CMK (cell line): ENCODE data around the gene SOX12.
"Not testable (repeated sequence)": the region's sequence is repeated elsewhere in the genome, so short reads cannot be mapped to it uniquely, and the experiment has no call there.

Experiments
- DNase-seq: peaks from one replicate; pipeline ENCODE4 v3.0.0-alpha.2; 2010; ENCODE audit warnings: low read depth

SOX12 gene

GRCh38 chr20:328975-329695, 3.8 kb downstream of the SOX12 start:
- no peak for DNase-seq

GRCh38 chr20:329851-330232, 4.5 kb downstream of the SOX12 start:
- DNase-seq: no peak

GRCh38 chr20:330233-331149, 5.1 kb downstream of the SOX12 start:
- peak; percentile 71 for DNase-seq

- no peak for DNase-seq
Observed at GRCh38 chr20:334578-334977, 9.2 kb downstream of the SOX12 start.

- not testable (repeated sequence) for DNase-seq
Observed at GRCh38 chr20:336040-336439, 10.7 kb downstream of the SOX12 start.

- no peak for DNase-seq
Observed at GRCh38 chr20:341682-342081, 16.3 kb downstream of the SOX12 start.

GRCh38 chr20:343107-343506, 17.8 kb downstream of the SOX12 start:
- no peak for DNase-seq

GRCh38 chr20:346033-346639, 20.8 kb downstream of the SOX12 start:
- no peak for DNase-seq

GRCh38 chr20:346640-347316, 21.4 kb downstream of the SOX12 start, which contains the start of gene NRSN2:
TSS of gene NRSN2 (plus strand) at chr20:347111. CDS start at chr20:349644, 2,533 bp downstream.
- no peak for DNase-seq

- DNase-seq: no peak
Observed at GRCh38 chr20:347317-347639, 21.9 kb downstream of the SOX12 start.

GRCh38 chr20:347640-348484, 22.5 kb downstream of the SOX12 start:
- DNase-seq: peak; percentile 88

- DNase-seq: no peak
Observed at GRCh38 chr20:348972-349841, 23.9 kb downstream of the SOX12 start.

GRCh38 chr20:353166-353565, 27.8 kb downstream of the SOX12 start:
- no peak for DNase-seq

- DNase-seq: peak; percentile 76
Observed at GRCh38 chr20:354298-354977, 29.1 kb downstream of the SOX12 start.

- not testable (repeated sequence) for DNase-seq
Observed at GRCh38 chr20:356154-356553, 30.8 kb downstream of the SOX12 start.

- no peak for DNase-seq
Observed at GRCh38 chr20:356745-357144, 31.4 kb downstream of the SOX12 start.

- no peak for DNase-seq
Observed at GRCh38 chr20:358891-359555, 33.7 kb downstream of the SOX12 start.

GRCh38 chr20:361561-361960, 36.2 kb downstream of the SOX12 start:
- no peak for DNase-seq
